Gastroesophageal sphincter (tissue), 3 donors: ENCODE results near the gene SHISA3.

Experiments used
- EP300 ChIP-seq: sonication (generic); formaldehyde crosslinking; IDR thresholded peaks from one replicate; pipeline ENCODE4 v1.6.1; 2017; ENCODE audit warnings: antibody characterized with exemption, mild to moderate bottlenecking
- POLR2A ChIP-seq, 2 donors: fragments of 450-650 bp; IDR thresholded peaks; one replicate each; pipeline ENCODE4 v1.6.1; 2017; ENCODE audit warnings: antibody characterized with exemption in 2 of 2, mild to moderate bottlenecking in 2 of 2, moderate library complexity in 1 of 2
- POLR2AphosphoS5 ChIP-seq: sonication (generic); formaldehyde crosslinking; IDR thresholded peaks from one replicate; pipeline ENCODE4 v1.6.1; 2017; ENCODE audit warnings: antibody characterized with exemption
- TF ChIP-seq, protein P1 (sequence below), 4 experiments: fragments of 200-600 bp in 2 of 4; fragments of 450-650 bp in 2 of 4; sonication (generic) in 1 of 4; IDR thresholded peaks; one replicate each; pipeline ENCODE4 v1.5.1; 2017 to 2019; ENCODE audit warnings: antibody characterized with exemption in 4 of 4, mild to moderate bottlenecking in 2 of 4, moderate library complexity in 2 of 4

DNA sequence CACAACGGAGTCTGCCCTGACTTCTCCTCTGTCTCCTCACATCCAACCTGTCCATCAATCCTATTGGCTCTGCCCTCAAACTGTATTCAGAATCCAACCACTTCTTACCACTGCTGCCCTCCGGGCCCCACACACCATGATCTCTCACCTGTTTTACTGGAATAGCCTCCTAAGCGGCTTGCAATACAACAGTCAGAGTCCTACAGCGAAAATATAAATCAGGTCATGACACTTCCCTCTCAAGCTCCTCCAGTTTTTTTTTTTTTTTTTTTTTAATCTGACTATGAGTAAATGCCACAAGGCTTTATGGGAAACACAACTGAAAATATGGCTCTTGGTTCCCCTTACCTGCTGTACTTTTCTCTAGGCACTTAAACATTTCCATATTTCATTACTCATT, 42.8 kb downstream of the SHISA3 start:
- no peak for TF ChIP-seq EP300
- TF ChIP-seq, protein P1, sequence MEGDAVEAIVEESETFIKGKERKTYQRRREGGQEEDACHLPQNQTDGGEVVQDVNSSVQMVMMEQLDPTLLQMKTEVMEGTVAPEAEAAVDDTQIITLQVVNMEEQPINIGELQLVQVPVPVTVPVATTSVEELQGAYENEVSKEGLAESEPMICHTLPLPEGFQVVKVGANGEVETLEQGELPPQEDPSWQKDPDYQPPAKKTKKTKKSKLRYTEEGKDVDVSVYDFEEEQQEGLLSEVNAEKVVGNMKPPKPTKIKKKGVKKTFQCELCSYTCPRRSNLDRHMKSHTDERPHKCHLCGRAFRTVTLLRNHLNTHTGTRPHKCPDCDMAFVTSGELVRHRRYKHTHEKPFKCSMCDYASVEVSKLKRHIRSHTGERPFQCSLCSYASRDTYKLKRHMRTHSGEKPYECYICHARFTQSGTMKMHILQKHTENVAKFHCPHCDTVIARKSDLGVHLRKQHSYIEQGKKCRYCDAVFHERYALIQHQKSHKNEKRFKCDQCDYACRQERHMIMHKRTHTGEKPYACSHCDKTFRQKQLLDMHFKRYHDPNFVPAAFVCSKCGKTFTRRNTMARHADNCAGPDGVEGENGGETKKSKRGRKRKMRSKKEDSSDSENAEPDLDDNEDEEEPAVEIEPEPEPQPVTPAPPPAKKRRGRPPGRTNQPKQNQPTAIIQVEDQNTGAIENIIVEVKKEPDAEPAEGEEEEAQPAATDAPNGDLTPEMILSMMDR (IDR thresholded peaks at IDR 0.05) = no peak
- TF ChIP-seq POLR2A (IDR thresholded peaks at IDR 0.05) = no peak
- no peak for TF ChIP-seq POLR2AphosphoS5
